ENCODE measurements around the gene GPA33.

Gene GPA33

DNA sequence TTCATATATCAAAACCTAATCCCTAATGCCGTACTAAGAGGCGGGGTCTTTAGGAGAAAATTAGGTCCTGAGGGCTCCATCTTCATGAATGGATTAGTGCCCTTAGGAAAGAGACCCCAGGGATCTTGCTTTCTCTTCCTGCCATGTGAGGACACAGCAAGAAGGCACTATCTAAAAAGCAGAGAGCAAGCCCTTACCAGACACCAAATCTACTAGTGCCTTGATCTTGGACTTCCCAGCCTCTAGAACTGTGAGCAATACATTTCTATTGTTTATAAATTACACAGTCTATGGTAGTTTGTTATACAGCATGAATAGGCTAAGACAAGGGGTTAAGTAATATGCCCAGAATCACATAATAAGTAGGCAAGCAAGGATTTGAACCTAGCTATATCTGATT, 46.6 kb upstream of the GPA33 start:
- TF ChIP-seq POLR2AphosphoS5 (IDR thresholded peaks at IDR 0.05; ENCODE audit: low read depth, low read length) (no peak), FOXP2 (optimal IDR thresholded peaks at IDR 0.05; ENCODE audit: borderline replicate concordance, extremely low read depth, extremely low read length, insufficient read depth) (no peak), TAF1 (IDR thresholded peaks at IDR 0.05; ENCODE audit: borderline replicate concordance, insufficient read depth, low read length) (no peak), SIN3A (IDR thresholded peaks at IDR 0.05; ENCODE audit: borderline replicate concordance, insufficient read depth, low read length) (no peak)
- TF ChIP-seq, protein P1, sequence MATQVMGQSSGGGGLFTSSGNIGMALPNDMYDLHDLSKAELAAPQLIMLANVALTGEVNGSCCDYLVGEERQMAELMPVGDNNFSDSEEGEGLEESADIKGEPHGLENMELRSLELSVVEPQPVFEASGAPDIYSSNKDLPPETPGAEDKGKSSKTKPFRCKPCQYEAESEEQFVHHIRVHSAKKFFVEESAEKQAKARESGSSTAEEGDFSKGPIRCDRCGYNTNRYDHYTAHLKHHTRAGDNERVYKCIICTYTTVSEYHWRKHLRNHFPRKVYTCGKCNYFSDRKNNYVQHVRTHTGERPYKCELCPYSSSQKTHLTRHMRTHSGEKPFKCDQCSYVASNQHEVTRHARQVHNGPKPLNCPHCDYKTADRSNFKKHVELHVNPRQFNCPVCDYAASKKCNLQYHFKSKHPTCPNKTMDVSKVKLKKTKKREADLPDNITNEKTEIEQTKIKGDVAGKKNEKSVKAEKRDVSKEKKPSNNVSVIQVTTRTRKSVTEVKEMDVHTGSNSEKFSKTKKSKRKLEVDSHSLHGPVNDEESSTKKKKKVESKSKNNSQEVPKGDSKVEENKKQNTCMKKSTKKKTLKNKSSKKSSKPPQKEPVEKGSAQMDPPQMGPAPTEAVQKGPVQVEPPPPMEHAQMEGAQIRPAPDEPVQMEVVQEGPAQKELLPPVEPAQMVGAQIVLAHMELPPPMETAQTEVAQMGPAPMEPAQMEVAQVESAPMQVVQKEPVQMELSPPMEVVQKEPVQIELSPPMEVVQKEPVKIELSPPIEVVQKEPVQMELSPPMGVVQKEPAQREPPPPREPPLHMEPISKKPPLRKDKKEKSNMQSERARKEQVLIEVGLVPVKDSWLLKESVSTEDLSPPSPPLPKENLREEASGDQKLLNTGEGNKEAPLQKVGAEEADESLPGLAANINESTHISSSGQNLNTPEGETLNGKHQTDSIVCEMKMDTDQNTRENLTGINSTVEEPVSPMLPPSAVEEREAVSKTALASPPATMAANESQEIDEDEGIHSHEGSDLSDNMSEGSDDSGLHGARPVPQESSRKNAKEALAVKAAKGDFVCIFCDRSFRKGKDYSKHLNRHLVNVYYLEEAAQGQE (IDR thresholded peaks at IDR 0.05; ENCODE audit: insufficient read depth in 1 of 2, low read depth in 2 of 2, low read length in 2 of 2) = no peak

DNA sequence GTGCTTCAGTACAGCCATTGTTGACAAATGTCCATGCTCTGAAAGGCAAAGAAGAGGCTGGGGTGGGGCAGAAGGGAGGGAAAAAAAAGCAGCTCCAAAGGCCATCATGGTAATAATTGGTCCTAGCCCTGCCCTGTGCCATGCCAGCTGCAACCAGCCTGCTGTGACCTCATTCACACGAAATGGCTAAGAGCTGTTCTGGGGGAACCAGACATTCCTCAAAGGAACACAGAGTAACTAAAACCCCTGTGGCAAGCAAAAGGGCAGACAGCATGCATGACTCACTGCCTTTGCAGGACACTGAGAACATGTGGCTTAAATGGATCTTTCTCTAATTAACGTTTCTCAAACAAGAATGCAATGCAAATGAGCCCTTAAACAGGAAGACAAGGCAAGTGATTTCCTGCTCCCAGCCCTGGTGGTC, 46.0 kb upstream of the GPA33 start:
- TF ChIP-seq, protein P1 (IDR thresholded peaks at IDR 0.05; ENCODE audit: insufficient read depth in 1 of 2, low read depth in 2 of 2, low read length in 2 of 2) = no peak
- TF ChIP-seq SIN3A (IDR thresholded peaks at IDR 0.05; ENCODE audit: borderline replicate concordance, insufficient read depth, low read length) = no peak
- no peak for TF ChIP-seq FOXP2 (optimal IDR thresholded peaks at IDR 0.05; ENCODE audit: borderline replicate concordance, extremely low read depth, extremely low read length, insufficient read depth)
- TF ChIP-seq TAF1 (IDR thresholded peaks at IDR 0.05; ENCODE audit: borderline replicate concordance, insufficient read depth, low read length) = no peak
- TF ChIP-seq POLR2AphosphoS5 (IDR thresholded peaks at IDR 0.05; ENCODE audit: low read depth, low read length) = no peak

DNA sequence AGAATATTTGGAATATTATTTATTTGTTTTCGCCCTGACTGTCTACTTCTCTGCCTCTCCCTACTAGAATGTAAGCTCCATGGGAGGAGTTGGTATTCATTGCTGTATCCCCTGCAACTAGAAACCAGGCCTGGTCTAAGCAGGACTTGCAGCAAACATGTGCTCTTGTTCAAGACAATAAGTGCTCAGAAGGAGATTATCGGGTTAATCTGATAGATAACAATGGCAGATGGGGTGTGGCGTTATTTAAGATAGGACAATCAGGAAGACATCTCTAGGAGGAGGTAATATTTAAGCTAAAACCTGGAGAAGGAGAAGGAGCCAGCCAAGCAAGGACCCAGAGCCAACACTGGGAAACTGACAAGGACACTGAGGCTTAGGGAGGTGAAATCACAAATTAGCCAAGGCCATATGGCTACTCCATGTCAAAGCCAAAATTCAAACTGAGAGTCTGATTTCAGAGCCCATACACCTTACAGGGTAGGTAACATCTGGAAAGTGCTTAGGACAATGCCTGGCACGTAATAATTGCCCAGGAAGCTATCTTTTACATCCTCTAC, 45.2 kb upstream of the GPA33 start:
- no peak for TF ChIP-seq SIN3A (IDR thresholded peaks at IDR 0.05; ENCODE audit: borderline replicate concordance, insufficient read depth, low read length)
- TF ChIP-seq, protein P1 (IDR thresholded peaks at IDR 0.05; ENCODE audit: insufficient read depth in 1 of 2, low read depth in 2 of 2, low read length in 2 of 2) = no peak
- no peak for TF ChIP-seq FOXP2 (optimal IDR thresholded peaks at IDR 0.05; ENCODE audit: borderline replicate concordance, extremely low read depth, extremely low read length, insufficient read depth)
- TF ChIP-seq POLR2AphosphoS5 (IDR thresholded peaks at IDR 0.05; ENCODE audit: low read depth, low read length) = no peak
- TF ChIP-seq TAF1 (IDR thresholded peaks at IDR 0.05; ENCODE audit: borderline replicate concordance, insufficient read depth, low read length) = no peak

DNA sequence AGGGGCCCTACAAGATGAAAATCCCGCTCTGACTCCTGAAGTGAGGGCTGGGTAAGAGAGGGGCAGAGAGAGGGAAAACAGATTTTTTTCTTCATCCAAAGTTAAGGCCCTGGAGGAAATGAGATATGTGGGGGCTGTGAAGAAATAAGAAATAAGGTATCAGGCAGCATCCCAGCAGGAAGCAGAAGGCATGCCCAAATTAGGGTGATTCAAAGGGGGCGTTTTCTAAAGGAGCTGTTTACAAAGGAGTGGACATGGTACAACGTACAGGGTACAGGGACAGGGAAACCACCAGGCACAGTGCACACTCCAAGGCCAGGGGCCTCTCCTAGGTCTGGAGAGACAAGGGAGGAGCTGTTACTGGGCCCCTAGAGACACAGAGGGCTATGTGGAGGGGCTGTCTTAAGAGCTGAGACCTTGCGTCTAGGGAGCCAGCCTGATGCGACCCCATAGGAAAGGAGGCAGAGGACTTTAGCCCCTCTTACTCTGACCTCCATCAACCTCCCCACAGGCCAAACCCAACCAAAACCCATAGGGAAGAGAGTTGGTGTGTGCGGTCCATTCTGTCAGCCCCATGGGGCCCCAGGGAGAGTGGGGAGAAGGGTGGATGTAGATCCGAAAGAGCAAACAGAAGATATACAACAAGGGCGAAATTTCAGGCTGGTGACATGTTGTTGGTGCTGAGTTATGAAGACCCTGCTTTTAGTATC, 42.3 kb upstream of the GPA33 start:
- TF ChIP-seq POLR2AphosphoS5 (IDR thresholded peaks at IDR 0.05; ENCODE audit: low read depth, low read length) = no peak

DNA sequence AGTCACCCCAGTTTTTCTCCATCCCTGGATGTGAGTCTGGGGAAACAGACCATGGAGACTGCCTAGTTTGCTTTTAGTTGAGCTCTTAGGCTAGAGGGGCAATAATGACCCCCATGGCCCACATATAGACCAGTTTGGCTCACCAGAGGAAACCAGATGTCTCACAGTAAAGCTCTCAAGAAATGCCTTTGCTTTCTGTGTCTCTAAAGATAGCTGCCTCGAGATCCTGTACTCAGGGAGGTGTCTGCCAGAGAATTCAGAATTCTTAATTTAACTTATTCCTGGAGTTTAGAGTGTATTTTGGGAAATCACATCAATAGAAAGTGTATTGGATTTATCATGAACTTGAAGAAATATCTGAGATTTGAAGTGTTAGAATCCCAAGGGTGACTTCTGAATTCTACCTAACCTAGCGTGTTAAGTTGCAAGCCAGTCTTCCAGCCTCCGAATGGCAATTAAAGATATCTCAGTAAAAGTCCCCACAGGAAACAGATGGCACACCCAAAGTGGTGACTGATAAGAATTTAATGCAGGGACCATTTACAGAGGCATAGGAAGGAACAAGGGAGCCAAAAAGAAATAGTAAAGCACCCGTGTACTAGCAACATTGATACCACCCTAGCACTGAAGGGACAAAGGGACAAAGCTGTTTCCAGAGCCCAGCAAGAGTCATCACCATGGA, 40.8 kb upstream of the GPA33 start:
- no peak for TF ChIP-seq TAF1 (IDR thresholded peaks at IDR 0.05; ENCODE audit: borderline replicate concordance, insufficient read depth, low read length)
- TF ChIP-seq, protein P1 (IDR thresholded peaks at IDR 0.05; ENCODE audit: insufficient read depth in 1 of 2, low read depth in 2 of 2, low read length in 2 of 2) = no peak
- TF ChIP-seq FOXP2 (optimal IDR thresholded peaks at IDR 0.05; ENCODE audit: borderline replicate concordance, extremely low read depth, extremely low read length, insufficient read depth) = no peak
- TF ChIP-seq SIN3A (IDR thresholded peaks at IDR 0.05; ENCODE audit: borderline replicate concordance, insufficient read depth, low read length) = no peak
- TF ChIP-seq POLR2AphosphoS5 (IDR thresholded peaks at IDR 0.05; ENCODE audit: low read depth, low read length) = no peak
